Tibial nerve (tissue), 3 donors: ENCODE results near the gene DGCR2.

Experiments
- EP300 ChIP-seq, 2 donors: sonication (generic); formaldehyde crosslinking; IDR thresholded peaks; one replicate each; pipeline ENCODE4 v1.6.1; 2017; ENCODE audit warnings: antibody characterized with exemption in 2 of 2, mild to moderate bottlenecking in 1 of 2
- POLR2A ChIP-seq, 2 donors: fragments of 450-650 bp; IDR thresholded peaks; one replicate each; pipeline ENCODE4 v1.6.1; 2017; ENCODE audit warnings: antibody characterized with exemption in 2 of 2, mild to moderate bottlenecking in 2 of 2, moderate library complexity in 2 of 2

- TF ChIP-seq EP300 (IDR thresholded peaks at IDR 0.05) (no peak), POLR2A (IDR thresholded peaks at IDR 0.05) (no peak)
These were observed 20.2 kb upstream of the DGCR2 start for GRCh38 chr22:19142394-19142793.
